ENCODE measurements around the gene SLC1A4. TPM values are rescaled to one million over a fixed set of nuclear protein-coding genes. Genes with fewer than 3 reads are reported as not detected.

Gene SLC1A4
- polyA plus RNA-seq, 3 donors = 3.2 to 4.5 (median 4.4) TPM

- peaks cover 8% of the 10 kb centered on the region for H3K4me1 Mint-ChIP-seq
- Histone ChIP-seq H3K4me1 (ENCODE audit: control insufficient read depth in 1 of 2, insufficient read depth in 2 of 2, low read length in 2 of 2) (peaks cover 4 to 7% of the 10 kb centered on the region in 2 donors), H3K79me2 (ENCODE audit: insufficient read depth, low read length) (no peaks in the 10 kb centered on the region), H3K4me3 (replicated peaks in 1 of 3; ENCODE audit: low read depth in 2 of 3, low read length in 3 of 3) (no peak overlapping the region), H3K9ac (ENCODE audit: insufficient read depth, low read length, poor library complexity, severe bottlenecking) (no peak overlapping the region), H3K9me3 (replicated peaks in 1 of 2; ENCODE audit: control insufficient read depth in 1 of 2, insufficient read depth in 1 of 2, low read length in 2 of 2) (peaks cover 12 to 13% of the 10 kb centered on the region in 2 donors), H3K27me3 (ENCODE audit: control insufficient read depth in 2 of 2, insufficient read depth in 2 of 2, low read length in 2 of 2) (no peaks in the 10 kb centered on the region), H3K4me2 (replicated peaks; ENCODE audit: extremely low read depth, low read length, poor library complexity, severe bottlenecking) (no peak overlapping the region), H3K27ac (ENCODE audit: low read depth in 1 of 2, low read length in 2 of 2) (no peak overlapping the region), H4K20me1 (ENCODE audit: insufficient read depth, low read length) (no peaks in the 10 kb centered on the region), H3K36me3 (replicated peaks in 1 of 2; ENCODE audit: control insufficient read depth in 1 of 2, insufficient read depth in 2 of 2, low read length in 2 of 2) (peaks cover 7 to 45% of the 10 kb centered on the region in 2 donors), H2AFZ (ENCODE audit: insufficient read depth, low read depth, low read length, poor library complexity, severe bottlenecking) (no peak overlapping the region)
- no peak overlapping the region for H3K27ac Mint-ChIP-seq
- no peak for DNase-seq
- H3K4me3 Mint-ChIP-seq = no peak overlapping the region
- WGBS (ENCODE audit: insufficient coverage) = 60% methylated on average over 1 of the region's 2 CpGs
- H3K36me3 Mint-ChIP-seq = peaks cover 43 to 46% of the 10 kb centered on the region in 2 donors
- no peak for TF ChIP-seq CTCF (IDR thresholded peaks at IDR 0.05)
- peaks cover 13 to 23% (median 17%) of the 10 kb centered on the region in 7 donors for H3K9me3 Mint-ChIP-seq
- H3K27me3 Mint-ChIP-seq (ENCODE audit: low read depth in 3 of 3) = peaks cover 0 to 2% (median 0%) of the 10 kb centered on the region in 3 donors
- intact Hi-C loops (cut with micrococcal nuclease) = loop anchor here in 1 of 2 donors (10.0 kb wide), 1 partner anchor 458 kb away; no protein-coding TSS in a partner anchor
Observed at GRCh38 chr2:65043001-65043400, 53.8 kb downstream of the SLC1A4 start.

GRCh38 chr2:65044097-65044735 is 55.0 kb downstream of the SLC1A4 start:
- Histone ChIP-seq H3K79me2 (ENCODE audit: insufficient read depth, low read length) (no peaks in the 10 kb centered on the region), H3K9me3 (replicated peaks in 1 of 2; ENCODE audit: control insufficient read depth in 1 of 2, insufficient read depth in 1 of 2, low read length in 2 of 2) (peaks cover 12 to 15% of the 10 kb centered on the region in 2 donors), H3K36me3 (replicated peaks in 1 of 2; ENCODE audit: control insufficient read depth in 1 of 2, insufficient read depth in 2 of 2, low read length in 2 of 2) (peaks cover 7 to 40% of the 10 kb centered on the region in 2 donors), H2AFZ (ENCODE audit: insufficient read depth, low read depth, low read length, poor library complexity, severe bottlenecking) (no peak overlapping the region), H3K27me3 (ENCODE audit: control insufficient read depth in 2 of 2, insufficient read depth in 2 of 2, low read length in 2 of 2) (no peaks in the 10 kb centered on the region), H3K9ac (ENCODE audit: insufficient read depth, low read length, poor library complexity, severe bottlenecking) (no peak overlapping the region), H3K27ac (ENCODE audit: low read depth in 1 of 2, low read length in 2 of 2) (no peak overlapping the region), H4K20me1 (ENCODE audit: insufficient read depth, low read length) (no peaks in the 10 kb centered on the region), H3K4me2 (replicated peaks; ENCODE audit: extremely low read depth, low read length, poor library complexity, severe bottlenecking) (no peak overlapping the region), H3K4me1 (ENCODE audit: control insufficient read depth in 1 of 2, insufficient read depth in 2 of 2, low read length in 2 of 2) (peaks cover 4 to 7% of the 10 kb centered on the region in 2 donors), H3K4me3 (replicated peaks in 1 of 3; ENCODE audit: low read depth in 2 of 3, low read length in 3 of 3) (no peak overlapping the region)
- Mint-ChIP-seq H3K36me3 (peaks cover 39 to 44% of the 10 kb centered on the region in 2 donors), H3K4me1 (peaks cover 8% of the 10 kb centered on the region), H3K9me3 (peaks cover 16 to 24% (median 21%) of the 10 kb centered on the region in 7 donors), H3K27me3 (ENCODE audit: low read depth in 3 of 3) (peaks cover 0 to 2% (median 0%) of the 10 kb centered on the region in 3 donors), H3K27ac (peak overlapping the region in 1 of 7 donors; percentile 73), H3K4me3 (no peak overlapping the region)
- intact Hi-C loops (cut with micrococcal nuclease) = loop anchor here in 1 of 2 donors (10.0 kb wide), 1 partner anchor 459 kb away; no protein-coding TSS in a partner anchor
- no peak for TF ChIP-seq CTCF (IDR thresholded peaks at IDR 0.05)
- no peak for DNase-seq
- WGBS (ENCODE audit: insufficient coverage) = 95% methylated on average over 6 of the region's 7 CpGs
